ENCODE data around the gene MACO1. TPM values are rescaled to one million over a fixed set of nuclear protein-coding genes. Genes with fewer than 3 reads are reported as not detected.
A peak's percentile ranks its signal among the peaks of the same experiment; 100 is the strongest.

MACO1 gene
- total and polyA plus RNA-seq, 2 of the 8 experiments (the other 6 are each of a cell fraction or from before 2014, with no cell fraction given), result 3.5 to 15.1 TPM

DNA sequence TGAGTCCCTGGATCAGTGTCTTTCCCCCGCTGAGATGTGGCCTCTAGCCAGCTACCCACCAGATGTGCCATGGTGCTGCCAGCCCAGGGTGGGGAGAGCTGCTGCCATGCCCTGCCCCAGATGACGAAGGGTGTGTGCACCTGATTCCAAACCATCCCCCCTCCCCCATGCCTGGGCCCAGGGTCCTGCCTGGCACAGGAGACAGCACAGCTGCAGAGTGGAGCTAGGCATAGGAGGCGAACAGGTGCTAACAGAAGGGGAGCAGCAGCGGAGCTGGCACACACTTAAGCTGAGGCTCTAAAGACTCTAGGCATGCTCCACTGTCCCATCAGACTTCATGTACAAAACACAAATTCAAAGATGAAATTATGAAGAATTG is 103.7 kb downstream of the MACO1 start:
- H2BK20ac ChIP-seq (ENCODE audit: low read length), result no peak overlapping the region
- 95% methylated on average over 4 of the region's 4 CpGs; no CpG with 5 or more reads in 1 of the 2 experiments for WGBS, 2 experiments (ENCODE audit: extremely low coverage in 1 of 2, insufficient coverage in 1 of 2, insufficient read length in 1 of 2, insufficient replicate concordance in 2 of 2, low coverage in 1 of 2, low lambda C conversion rate in 2 of 2, missing lambda C conversion rate in 1 of 2)
- H2BK12ac ChIP-seq (ENCODE audit: low read depth, low read length), result peak overlapping the region; percentile 50; the same call in 1 of the 2 replicates
- H4K8ac ChIP-seq (ENCODE audit: extremely low read depth, insufficient read depth, low read length), result no peak overlapping the region
- no peak overlapping the region for H3K23ac ChIP-seq (ENCODE audit: insufficient read length)
- H2BK15ac ChIP-seq (ENCODE audit: low read length), result no peak overlapping the region
- no peak overlapping the region for H3K4ac ChIP-seq (replicated peaks; ENCODE audit: insufficient read length, low read depth, low read length)
- H3K79me1 ChIP-seq (ENCODE audit: low read depth, low read length), result no peaks in the 10 kb centered on the region; the same call in 1 of the 2 replicates
- no peak overlapping the region for H3K9ac ChIP-seq (replicated peaks in 1 of 4; ENCODE audit: extremely low read depth in 1 of 4, low read depth in 3 of 4, low read length in 3 of 4)
- peaks cover 0 to 9% (median 6%) of the 10 kb centered on the region in 4 experiments; a peak in 5 of 7 replicates for H3K4me1 ChIP-seq (replicated peaks in 1 of 4; ENCODE audit: control insufficient read depth in 3 of 4, insufficient read depth in 4 of 4, low read length in 3 of 4)
- peaks cover 0 to under 1% of the 10 kb centered on the region in 2 experiments for H4K20me1 ChIP-seq (replicated peaks in 1 of 2; ENCODE audit: control insufficient read depth in 1 of 2, insufficient read depth in 2 of 2, low read length in 2 of 2)
- H4K91ac ChIP-seq (replicated peaks; ENCODE audit: insufficient read length, low read length), result peak overlapping the region; percentile 39
- DNase-seq (ENCODE audit: low read depth in 1 of 2, low spot score in 2 of 2) (no peak), FAIRE-seq (no peak)
- ChIA-PET CTCF (ENCODE audit: partially characterized antibody) (interaction anchor here (1.7 to 5.9 kb wide), 2 partner anchors 15 to 29 kb away, joined by 5 to 28 read pairs; no protein-coding TSS in a partner anchor), POLR2A (ENCODE audit: partially characterized antibody) (no interaction called here)
- no peak overlapping the region for H2BK120ac ChIP-seq (replicated peaks; ENCODE audit: low read depth, low read length)
- no peak overlapping the region for H3K4me3 ChIP-seq (ENCODE audit: extremely low read depth in 1 of 4, insufficient read depth in 2 of 4, low read depth in 3 of 4, low read length in 4 of 4)
- H3K79me2 ChIP-seq (ENCODE audit: control insufficient read depth in 1 of 2, insufficient read depth in 2 of 2, low read length in 2 of 2), result no peaks in the 10 kb centered on the region
- no peaks in the 10 kb centered on the region for H3K36me3 ChIP-seq (ENCODE audit: control insufficient read depth in 2 of 4, insufficient read depth in 4 of 4, low read length in 3 of 4)
- no peak overlapping the region for H3K18ac ChIP-seq (ENCODE audit: extremely low read depth, low read length)
- H2BK5ac ChIP-seq (ENCODE audit: low read depth, low read length), result no peak overlapping the region
- no peaks in the 10 kb centered on the region; a peak in 1 of 7 replicates for H3K27me3 ChIP-seq (replicated peaks in 1 of 4; ENCODE audit: control insufficient read depth in 3 of 4, extremely low read depth in 1 of 4, insufficient read depth in 3 of 4, low read length in 3 of 4)
- no peak overlapping the region for H3K56ac ChIP-seq (replicated peaks; ENCODE audit: insufficient read length, low read depth, low read length)
- H3K27ac ChIP-seq (ENCODE audit: low read depth, low read length), result no peak overlapping the region
- TF ChIP-seq EZH2 (IDR thresholded peaks at IDR 0.05; ENCODE audit: low read depth, low read length, severe bottlenecking) (no peak), SP4 (IDR thresholded peaks at IDR 0.05; ENCODE audit: low read length) (no peak), YY1 (IDR thresholded peaks at IDR 0.05; ENCODE audit: low read depth, low read length) (no peak), EGR1 (IDR thresholded peaks at IDR 0.05; ENCODE audit: borderline replicate concordance, low read depth, low read length) (no peak), JUN (IDR thresholded peaks at IDR 0.05; ENCODE audit: low read depth, low read length) (no peak), SIN3A (conservative IDR thresholded peaks at IDR 0.05 in 1 of 2, IDR thresholded peaks at IDR 0.05 in 1 of 2; ENCODE audit: low read depth in 1 of 2, low read length in 2 of 2) (no peak), JUND (IDR thresholded peaks at IDR 0.05; ENCODE audit: low read length) (no peak), CBX8 (IDR thresholded peaks at IDR 0.05; ENCODE audit: borderline replicate concordance, low read depth, low read length) (no peak), CREB1 (IDR thresholded peaks at IDR 0.05) (no peak), SP1 (IDR thresholded peaks at IDR 0.05; ENCODE audit: low read depth, low read length) (no peak), MAFK (IDR thresholded peaks at IDR 0.05; ENCODE audit: low read depth, low read length) (no peak), TBP (IDR thresholded peaks at IDR 0.05; ENCODE audit: low read depth, low read length) (no peak), SAP30 (IDR thresholded peaks at IDR 0.05; ENCODE audit: insufficient read depth, insufficient replicate concordance, low read length) (no peak)
- no peaks in the 10 kb centered on the region for H3K23me2 ChIP-seq (ENCODE audit: low read depth, low read length)
- no peak overlapping the region for H3K4me2 ChIP-seq (ENCODE audit: insufficient read depth in 1 of 2, low read depth in 2 of 2, low read length in 2 of 2)
- no peak overlapping the region for H2AK5ac ChIP-seq (ENCODE audit: low read depth, low read length)
- no peak overlapping the region for H3K14ac ChIP-seq (ENCODE audit: insufficient read length)
- H3K9me3 ChIP-seq (ENCODE audit: insufficient read depth in 2 of 2, low read depth in 1 of 2, low read length in 1 of 2), result no peaks in the 10 kb centered on the region
- H4K5ac ChIP-seq (ENCODE audit: insufficient read length, low read depth, low read length), result no peak overlapping the region
- no peak overlapping the region for H2AFZ ChIP-seq (ENCODE audit: low read length)
